Mucosa of descending colon (tissue), 3 donors: ENCODE measurements around the gene MT1E. TPM values are rescaled to one million over a fixed set of nuclear protein-coding genes. Genes with fewer than 3 reads are reported as not detected.

Experiments
- ATAC-seq: fragments of 200-7000 bp; cut with Tn5 transposase; one replicate; pipeline ENCODE4 v1.9.1; 2020; ENCODE audit warnings: mild to moderate bottlenecking, moderate library complexity
- DNase-seq, 3 donors: peaks; one replicate each; pipeline ENCODE4 v3.0.0-alpha.2; 2020
- H3K36me3 ChIP-seq: fragments of 200-600 bp; one replicate; pipeline ENCODE4 v1.8.0; 2021; ENCODE audit warnings: low read depth, mild to moderate bottlenecking
- H3K4me1 ChIP-seq: fragments of 200-600 bp; one replicate; pipeline ENCODE4 v1.8.0; 2021; ENCODE audit warnings: low read depth, mild to moderate bottlenecking
- H3K4me3 ChIP-seq: fragments of 200-600 bp; one replicate; pipeline ENCODE4 v1.8.0; 2021; ENCODE audit warnings: mild to moderate bottlenecking
- H3K9me3 ChIP-seq: fragments of 200-600 bp; one replicate; pipeline ENCODE4 v1.8.0; 2021; ENCODE audit warnings: mild to moderate bottlenecking
- intact Hi-C, 2 donors: fragments of 100-400 bp; cut with DNase I in 1 of 2; cut with micrococcal nuclease in 1 of 2; formaldehyde crosslinking; loops; one replicate each; pipeline versions ENCODE4 v1.11.0 to v1.11.1; 2022; cut with DNase I, micrococcal nuclease
- total RNA-seq, 3 donors: library from RNA; stranded (reverse); fragmentation: NEBNext Ultra II Directional in 2 of 3; extraction: Animal tissue kit (Norgen Biotek cat#: 25700) in 2 of 3; gene quantifications; one replicate each; pipeline versions ENCODE4 v1.2.1 to v1.2.4, GENCODE V29; 2021 to 2023
- TF ChIP-seq, protein P1 (sequence below): fragments of 200-600 bp; IDR thresholded peaks from one replicate; pipeline ENCODE4 v1.8.0; 2022; ENCODE audit warnings: antibody characterized with exemption, mild to moderate bottlenecking
- donor health status: DM: no; HTN: no; CAD: no; lungs with moderate emphysema.
- donor health status: DM: no; HTN: no; CAD: no.
- donor health status: DM: no; HTN: yes; CAD: no.

Gene MT1E
- total RNA-seq, 3 donors from 2014 or later, result 86.6 to 343 (median 237) TPM

DNA sequence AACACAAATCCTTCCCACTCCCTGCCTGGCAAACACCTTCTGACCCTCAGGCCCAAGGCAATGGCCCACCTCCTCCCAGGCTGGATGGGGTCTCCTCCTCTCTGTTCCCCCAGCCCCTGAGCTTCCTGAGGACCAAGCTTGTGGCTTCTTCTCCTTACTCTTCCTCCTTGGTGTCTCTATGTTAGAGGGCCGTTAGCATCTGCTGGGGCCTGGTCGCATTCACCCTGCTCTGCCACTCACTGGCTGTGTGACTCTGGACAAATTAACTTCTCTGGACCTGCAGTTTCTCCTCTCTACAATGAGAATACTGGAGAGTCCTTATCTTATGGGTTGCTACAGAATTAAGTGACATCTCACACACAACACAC lies 17.9 kb upstream of the MT1E start:
- Histone ChIP-seq H3K4me3 (no peak overlapping the region), H3K4me1 (peaks cover 20% of the 10 kb centered on the region), H3K36me3 (no peaks in the 10 kb centered on the region), H3K9me3 (no peaks in the 10 kb centered on the region)
- intact Hi-C loops, result loop anchor here in 1 of 2 donors (10.0 kb wide), 1 partner anchor 93 kb away; no protein-coding TSS in a partner anchor
- DNase-seq, result no peak
- no peak for ATAC-seq
- TF ChIP-seq, protein P1, sequence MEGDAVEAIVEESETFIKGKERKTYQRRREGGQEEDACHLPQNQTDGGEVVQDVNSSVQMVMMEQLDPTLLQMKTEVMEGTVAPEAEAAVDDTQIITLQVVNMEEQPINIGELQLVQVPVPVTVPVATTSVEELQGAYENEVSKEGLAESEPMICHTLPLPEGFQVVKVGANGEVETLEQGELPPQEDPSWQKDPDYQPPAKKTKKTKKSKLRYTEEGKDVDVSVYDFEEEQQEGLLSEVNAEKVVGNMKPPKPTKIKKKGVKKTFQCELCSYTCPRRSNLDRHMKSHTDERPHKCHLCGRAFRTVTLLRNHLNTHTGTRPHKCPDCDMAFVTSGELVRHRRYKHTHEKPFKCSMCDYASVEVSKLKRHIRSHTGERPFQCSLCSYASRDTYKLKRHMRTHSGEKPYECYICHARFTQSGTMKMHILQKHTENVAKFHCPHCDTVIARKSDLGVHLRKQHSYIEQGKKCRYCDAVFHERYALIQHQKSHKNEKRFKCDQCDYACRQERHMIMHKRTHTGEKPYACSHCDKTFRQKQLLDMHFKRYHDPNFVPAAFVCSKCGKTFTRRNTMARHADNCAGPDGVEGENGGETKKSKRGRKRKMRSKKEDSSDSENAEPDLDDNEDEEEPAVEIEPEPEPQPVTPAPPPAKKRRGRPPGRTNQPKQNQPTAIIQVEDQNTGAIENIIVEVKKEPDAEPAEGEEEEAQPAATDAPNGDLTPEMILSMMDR, result no peak

DNA sequence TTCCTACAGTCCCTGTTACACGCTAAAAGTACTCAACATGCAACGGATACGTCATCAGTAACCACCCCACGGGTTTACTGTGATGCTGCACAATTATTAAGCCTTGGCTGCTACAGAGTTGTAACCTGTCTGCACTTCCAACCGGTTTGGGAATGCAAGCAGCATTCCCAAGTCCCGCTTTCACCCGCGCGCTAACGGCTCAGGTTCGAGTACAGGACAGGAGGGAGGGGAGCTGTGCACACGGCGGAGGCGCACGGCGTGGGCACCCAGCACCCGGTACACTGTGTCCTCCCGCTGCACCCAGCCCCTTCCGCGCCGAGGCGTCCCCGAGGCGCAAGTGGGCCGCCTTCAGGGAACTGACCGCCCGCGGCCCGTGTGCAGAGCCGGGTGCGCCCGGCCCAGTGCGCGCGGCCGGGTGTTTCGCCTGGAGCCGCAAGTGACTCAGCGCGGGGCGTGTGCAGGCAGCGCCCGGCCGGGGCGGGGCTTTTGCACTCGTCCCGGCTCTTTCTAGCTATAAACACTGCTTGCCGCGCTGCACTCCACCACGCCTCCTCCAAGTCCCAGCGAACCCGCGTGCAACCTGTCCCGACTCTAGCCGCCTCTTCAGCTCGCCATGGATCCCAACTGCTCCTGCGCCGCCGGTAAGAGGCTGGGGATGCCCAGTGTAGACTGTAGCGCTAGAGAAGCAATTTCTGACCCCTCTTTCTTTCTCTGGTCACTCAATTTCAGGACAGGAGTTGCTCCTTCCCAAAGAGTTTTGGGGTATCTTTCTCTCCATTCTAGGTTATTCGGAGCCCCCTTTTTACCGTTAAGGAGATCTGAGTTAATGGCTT lies 17.3 kb upstream of the MT1E start, which contains the start of gene MT2A:
Gene MT2A (plus strand): TSS at position 542 of the 833 bp plus-strand sequence. CDS start 72 bp downstream, at position 614.
- Histone ChIP-seq H3K9me3 (no peaks in the 10 kb centered on the region), H3K4me1 (peaks cover 20% of the 10 kb centered on the region), H3K36me3 (no peaks in the 10 kb centered on the region), H3K4me3 (peak within 1 kb of the TSS; percentile 0)
- peak; percentile 92 for ATAC-seq
- peak; percentile 96 to 98 (median 97) for DNase-seq
- TF ChIP-seq, protein P1, result no peak
- intact Hi-C loops, result loop anchor here in 1 of 2 donors (10.0 kb wide), 1 partner anchor 93 kb away; no protein-coding TSS in a partner anchor

DNA sequence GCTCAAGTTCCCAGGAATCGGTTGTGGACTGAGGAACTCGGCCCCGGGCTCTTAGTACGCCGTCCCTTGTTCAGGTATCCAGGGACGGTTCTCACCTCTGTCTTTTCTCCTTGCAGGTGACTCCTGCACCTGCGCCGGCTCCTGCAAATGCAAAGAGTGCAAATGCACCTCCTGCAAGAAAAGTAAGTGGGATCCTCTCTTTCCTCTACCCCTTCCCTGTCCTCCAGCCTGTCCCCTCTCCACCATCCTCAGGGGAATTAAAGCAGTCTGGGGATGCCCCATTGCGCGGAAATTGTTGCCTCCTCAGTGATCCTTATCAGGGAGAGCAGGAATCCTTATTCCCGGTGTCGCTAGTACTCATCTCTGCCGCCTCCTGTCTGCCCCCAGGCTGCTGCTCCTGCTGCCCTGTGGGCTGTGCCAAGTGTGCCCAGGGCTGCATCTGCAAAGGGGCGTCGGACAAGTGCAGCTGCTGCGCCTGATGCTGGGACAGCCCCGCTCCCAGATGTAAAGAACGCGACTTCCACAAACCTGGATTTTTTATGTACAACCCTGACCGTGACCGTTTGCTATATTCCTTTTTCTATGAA lies 16.6 kb upstream of the MT1E start:
- peak; percentile 3 for ATAC-seq
- Histone ChIP-seq H3K4me1 (peaks cover 20% of the 10 kb centered on the region), H3K36me3 (no peaks in the 10 kb centered on the region), H3K4me3 (peak overlapping the region; percentile 0), H3K9me3 (no peaks in the 10 kb centered on the region)
- TF ChIP-seq, protein P1, result no peak
- intact Hi-C loops, result loop anchor here in 1 of 2 donors (10.0 kb wide), 1 partner anchor 94 kb away; no protein-coding TSS in a partner anchor
- peak in 2 of 3 donors; percentile 47 to 59 for DNase-seq

DNA sequence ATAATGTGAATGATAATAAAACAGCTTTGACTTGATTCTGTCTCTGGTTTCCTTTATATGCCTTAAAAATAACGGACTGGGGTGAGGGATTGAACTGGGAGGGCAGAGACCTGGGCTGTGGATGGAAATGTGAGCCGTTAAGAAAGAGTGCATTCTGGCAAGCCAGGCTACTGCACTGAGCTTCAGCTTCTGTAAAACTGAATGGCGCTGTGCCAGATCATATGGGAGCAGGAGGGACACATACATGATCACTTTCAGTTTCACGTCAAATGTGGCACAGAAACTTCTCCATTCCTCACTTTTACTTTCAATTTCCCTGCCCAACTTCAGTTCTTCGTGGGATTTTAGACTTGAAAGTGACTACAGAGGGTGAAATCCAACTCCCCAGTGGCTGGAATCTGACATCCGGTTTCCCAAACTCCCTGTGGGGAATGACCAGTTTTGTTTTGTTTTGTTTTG lies 16.1 kb upstream of the MT1E start:
- peaks cover 20% of the 10 kb centered on the region for H3K4me1 ChIP-seq

DNA sequence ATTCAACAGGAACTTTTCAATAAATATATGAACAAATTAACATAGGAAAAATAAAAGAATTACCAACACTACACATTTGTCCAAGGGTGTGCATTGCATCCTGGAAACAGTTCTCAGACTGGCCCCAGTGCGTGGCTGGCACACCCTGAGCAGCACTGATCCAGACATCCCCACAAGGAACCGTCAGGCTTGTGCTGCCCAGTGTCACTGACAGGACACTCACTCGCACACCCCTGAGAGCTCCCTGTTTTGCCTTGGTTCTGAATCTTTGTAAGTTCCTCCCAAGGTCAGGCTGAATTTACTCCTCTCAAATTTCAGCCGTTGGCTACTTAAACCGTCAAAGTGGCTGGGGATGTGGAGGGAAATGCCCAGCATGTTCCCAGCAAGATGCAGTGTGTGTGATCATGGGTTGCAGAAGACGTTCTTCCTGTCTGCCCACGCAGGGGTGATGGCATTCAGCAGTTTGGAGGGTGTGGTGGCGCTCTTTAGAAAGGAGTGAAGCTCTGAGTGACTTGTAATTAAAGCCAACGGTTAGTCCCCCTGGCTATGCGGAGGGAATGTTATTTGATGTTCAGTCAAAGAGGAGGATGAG lies 15.5 kb upstream of the MT1E start:
- DNase-seq, result peak; percentile 56 to 69 (median 61)

More for the DNA sequence above, 16.1 kb upstream of the MT1E start:
- TF ChIP-seq, protein P1, result no peak
- DNase-seq, result peak; percentile 52 to 92 (median 70)
- Histone ChIP-seq H3K4me3 (no peak overlapping the region), H3K36me3 (no peaks in the 10 kb centered on the region), H3K9me3 (no peaks in the 10 kb centered on the region)
- ATAC-seq, result peak; percentile 61
- intact Hi-C loops, result loop anchor here in 1 of 2 donors (10.0 kb wide), 1 partner anchor 95 kb away; no protein-coding TSS in a partner anchor

More for the DNA sequence above, 15.5 kb upstream of the MT1E start:
- intact Hi-C loops, result no loop called here
- peak; percentile 13 for ATAC-seq
- H3K9me3 ChIP-seq, result no peaks in the 10 kb centered on the region
- TF ChIP-seq, protein P1, result no peak
- no peaks in the 10 kb centered on the region for H3K36me3 ChIP-seq
- no peak overlapping the region for H3K4me3 ChIP-seq
- peaks cover 20% of the 10 kb centered on the region for H3K4me1 ChIP-seq
